Caki2 (cell line): ENCODE results near the gene SHB. TPM values are rescaled to one million over a fixed set of nuclear protein-coding genes. Genes with fewer than 3 reads are reported as not detected.
"Not testable (repeated sequence)": the region's sequence is repeated elsewhere in the genome, so short reads cannot be mapped to it uniquely, and the experiment has no call there.

Experiments
- DNase-seq: peaks from one replicate; pipeline ENCODE4 v3.0.0-alpha.2; 2015; ENCODE audit warnings: low read depth
- in situ Hi-C: cut with HindIII; loops from 2 replicates; pipeline ENCODE4 v1.10.0; 2016; ENCODE audit warnings: low sequenced_read_pairs, low pct_unique_long_range_greater_than_20kb, mixed read lengths
- total RNA-seq: library from RNA; depleted of rRNA; stranded (reverse); fragments of >200 nt; shearing (Covaris generic); gene quantifications from 2 replicates; pipeline ENCODE4 v1.2.3, GENCODE V29; 2014; ENCODE audit warnings: low replicate concordance

SHB gene
- total RNA-seq, 1 experiment from 2014 or later: 32.0 TPM

DNA sequence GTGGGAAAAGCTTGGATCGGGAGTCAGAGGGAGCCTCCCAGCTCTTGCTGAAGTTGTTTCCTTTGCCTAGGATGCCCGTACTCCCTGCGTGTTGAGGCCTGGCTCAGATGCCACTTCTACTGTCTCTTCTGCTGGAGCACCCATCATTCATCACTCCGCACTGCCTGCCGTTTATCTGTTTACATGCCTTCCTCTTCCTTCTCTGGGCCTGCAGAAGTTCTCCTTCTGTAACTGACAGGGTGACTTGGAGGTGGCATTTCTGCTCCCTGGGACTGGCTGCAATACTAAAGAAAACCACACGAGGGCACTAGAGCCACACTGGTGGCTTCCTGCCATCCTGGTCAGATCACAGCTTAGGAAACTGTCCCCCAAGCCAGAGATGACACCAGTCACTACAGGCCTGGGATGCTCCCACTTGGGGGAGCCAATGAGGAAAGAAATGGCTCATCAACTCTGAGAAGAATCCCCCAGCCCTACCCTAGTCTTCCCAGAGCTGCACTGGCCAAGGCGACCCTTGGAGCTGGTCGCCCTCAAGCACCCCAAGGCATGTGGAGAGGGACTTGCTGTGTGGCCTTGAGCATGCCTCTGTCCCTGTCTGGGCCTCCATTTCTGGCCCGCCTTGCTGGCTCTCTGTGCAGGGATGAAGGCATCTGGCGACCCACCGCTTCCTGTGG, 155.4 kb downstream of the SHB start:
- DNase-seq: peak; percentile 72
- in situ Hi-C loops: loop anchor here (25.0 kb wide), 1 partner anchor 424 kb away; no protein-coding TSS in a partner anchor

- DNase-seq: no peak
- in situ Hi-C loops: loop anchor here (25.0 kb wide), 1 partner anchor 426 kb away; no protein-coding TSS in a partner anchor
These were observed 157.8 kb downstream of the SHB start for GRCh38 chr9:37911271-37911681.

GRCh38 chr9:37910271-37910670, 158.8 kb downstream of the SHB start:
- in situ Hi-C loops: loop anchor here (25.0 kb wide), 1 partner anchor 427 kb away; no protein-coding TSS in a partner anchor
- DNase-seq: no peak

GRCh38 chr9:37909836-37910235, 159.2 kb downstream of the SHB start:
- in situ Hi-C loops: loop anchor here (25.0 kb wide), 1 partner anchor 427 kb away; no protein-coding TSS in a partner anchor
- DNase-seq: not testable (repeated sequence)

DNA sequence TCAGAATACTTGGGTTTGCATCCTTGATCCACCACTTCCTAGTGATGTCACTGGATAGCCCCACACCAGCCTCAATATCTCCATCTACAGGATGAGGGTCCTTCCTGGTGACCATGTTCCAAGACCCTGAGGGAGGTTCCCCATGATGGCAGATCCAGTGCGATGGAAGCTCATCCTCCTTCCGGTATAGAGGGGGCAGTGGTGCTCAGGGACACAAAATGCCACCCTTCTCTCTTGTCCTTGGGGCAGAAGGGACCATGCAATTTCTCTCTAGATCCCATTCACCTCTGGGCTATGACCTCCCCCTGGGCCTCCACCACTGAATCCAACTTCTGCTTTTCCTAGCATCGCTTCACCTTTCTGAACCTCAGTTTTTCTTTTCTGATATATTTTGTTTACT, 159.7 kb downstream of the SHB start:
- in situ Hi-C loops: loop anchor here (25.0 kb wide), 1 partner anchor 428 kb away; no protein-coding TSS in a partner anchor
- no peak for DNase-seq

- in situ Hi-C loops: loop anchor here (25.0 kb wide), 1 partner anchor 429 kb away; no protein-coding TSS in a partner anchor
These were observed 160.3 kb downstream of the SHB start for GRCh38 chr9:37908698-37909186.

DNA sequence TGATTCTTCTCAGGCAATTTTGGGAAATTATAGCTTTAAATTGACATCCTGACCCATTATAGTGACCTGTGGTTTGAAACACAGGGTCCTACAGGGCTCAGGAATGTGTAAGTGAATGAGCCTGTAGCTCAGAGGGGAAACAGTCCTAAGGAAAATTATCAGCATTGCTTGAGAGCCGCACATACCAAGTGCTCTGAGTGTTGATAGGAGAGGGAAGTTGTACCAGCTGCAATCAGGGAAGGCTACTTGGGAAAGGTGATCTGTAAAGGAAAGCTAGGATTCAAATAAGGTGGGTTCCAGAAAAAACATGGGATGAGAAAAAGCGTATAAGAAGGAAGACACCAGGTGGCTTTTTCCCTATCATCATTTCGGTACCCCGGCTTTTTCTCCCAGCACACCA, 160.7 kb downstream of the SHB start:
- in situ Hi-C loops: loop anchor here (25.0 kb wide), 1 partner anchor 429 kb away; no protein-coding TSS in a partner anchor
- DNase-seq: no peak

More at GRCh38 chr9:37908698-37909186, 160.3 kb downstream of the SHB start:
- DNase-seq: no peak

DNA sequence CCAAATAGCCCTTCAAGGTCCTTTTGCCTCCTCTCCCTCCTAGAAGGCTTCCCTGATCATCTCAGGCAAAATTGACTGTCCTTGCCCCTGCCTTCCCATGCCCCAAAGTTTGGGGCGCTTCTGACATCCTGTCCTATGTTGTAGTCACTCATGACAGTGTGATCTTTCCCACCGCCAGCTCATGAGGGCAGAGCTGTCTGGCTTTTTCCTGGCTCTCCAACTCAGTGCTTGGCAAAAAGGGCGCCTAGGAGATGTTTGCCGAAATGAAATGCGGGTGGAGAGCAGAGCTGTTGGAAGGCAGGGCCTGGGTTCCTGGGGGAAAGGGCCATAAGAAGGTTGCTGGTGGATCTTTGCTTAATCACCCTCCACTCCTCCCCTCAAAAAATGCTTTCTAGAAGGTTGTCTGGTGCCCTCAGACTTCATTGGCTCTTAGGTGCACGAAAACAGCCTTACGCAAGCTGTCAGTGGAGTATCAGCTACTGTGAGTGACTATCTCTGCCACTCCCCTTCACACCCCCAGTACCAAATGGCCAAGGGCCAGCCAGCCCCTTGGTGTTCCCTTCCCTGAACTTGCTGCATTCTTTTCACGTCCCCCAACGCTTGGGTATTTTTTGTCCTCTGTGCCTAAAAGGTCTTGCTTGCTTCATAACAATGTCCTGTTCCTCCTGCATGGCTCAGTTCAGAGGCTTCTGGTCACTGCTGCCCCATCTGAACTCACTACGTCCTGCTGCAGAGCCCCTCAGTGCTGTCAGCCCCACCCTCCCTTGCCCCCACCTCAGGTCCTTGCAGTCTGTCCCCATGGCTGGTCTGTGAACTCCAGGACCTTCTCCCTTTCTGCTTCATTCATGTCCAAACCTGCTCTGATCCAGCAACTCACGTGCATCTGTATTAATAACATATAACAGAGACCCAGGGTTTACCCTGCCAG, 162.5 kb downstream of the SHB start:
- no peak for DNase-seq
- in situ Hi-C loops: loop anchor here (25.0 kb wide), 1 partner anchor 431 kb away; no protein-coding TSS in a partner anchor

GRCh38 chr9:37905776-37906175, 163.3 kb downstream of the SHB start:
- DNase-seq: no peak
- in situ Hi-C loops: loop anchor here (25.0 kb wide), 1 partner anchor 432 kb away; no protein-coding TSS in a partner anchor

DNA sequence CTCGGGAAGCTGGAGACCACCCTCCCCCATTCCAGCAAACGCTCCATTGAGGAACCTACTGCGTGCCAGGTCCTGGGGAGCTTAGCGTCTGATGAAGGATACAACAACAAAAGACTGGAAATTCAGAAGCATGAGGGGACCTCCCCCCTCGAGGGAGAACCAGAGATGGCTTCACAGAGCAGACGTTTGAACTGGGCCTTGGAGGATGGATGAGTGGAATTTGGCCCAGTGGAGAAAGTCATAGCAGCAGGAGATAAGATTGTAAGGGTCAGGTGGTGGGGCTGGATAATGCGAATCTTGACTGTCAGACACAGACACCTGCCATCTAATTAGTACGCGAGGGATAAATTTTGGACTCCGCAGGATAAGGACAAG, 163.9 kb downstream of the SHB start:
- DNase-seq: no peak
- in situ Hi-C loops: loop anchor here (25.0 kb wide), 1 partner anchor 432 kb away; no protein-coding TSS in a partner anchor

DNA sequence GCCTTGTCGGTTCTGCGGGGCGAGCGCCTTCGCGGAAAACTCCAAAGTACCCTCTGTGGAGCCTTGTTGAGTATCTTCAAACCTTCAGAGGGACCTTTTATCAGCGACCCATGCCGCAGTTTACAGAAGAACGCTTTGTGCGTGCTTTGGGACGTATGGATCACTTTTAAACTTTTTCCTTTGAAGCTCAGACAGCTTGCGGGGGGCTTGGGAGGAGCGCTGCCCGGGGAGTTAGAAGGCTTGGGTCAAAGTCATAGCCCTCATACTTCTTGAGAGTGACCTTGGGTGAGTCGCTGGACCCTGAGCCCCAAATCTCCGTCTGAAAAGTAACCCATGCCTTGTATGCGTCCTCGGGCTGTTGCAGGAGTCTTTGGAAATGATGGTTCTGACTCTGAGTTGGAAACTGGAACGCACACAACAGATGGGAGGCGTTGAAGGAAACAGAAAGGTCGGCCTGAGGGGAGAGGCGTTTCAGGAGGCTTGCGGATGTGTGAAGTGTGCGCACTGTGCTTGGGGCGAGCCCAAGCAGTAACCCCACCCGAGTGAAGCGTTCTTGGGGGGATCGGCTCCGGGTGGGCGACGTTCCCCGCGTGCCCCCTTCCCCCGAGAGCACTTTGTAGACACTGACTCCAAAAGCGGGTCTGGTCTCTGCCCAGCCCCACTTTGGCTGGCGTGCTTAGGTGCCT, 164.4 kb downstream of the SHB start:
- no peak for DNase-seq
- in situ Hi-C loops: loop anchor here (25.0 kb wide), 1 partner anchor 433 kb away; no protein-coding TSS in a partner anchor

- DNase-seq: peak; percentile 90
- in situ Hi-C loops: loop anchor here (25.0 kb wide), 1 partner anchor 433 kb away; no protein-coding TSS in a partner anchor
These were observed 165.2 kb downstream of the SHB start, which contains the start of gene SLC25A51 for GRCh38 chr9:37903647-37904444. SLC25A51 (minus strand) TSS chr9:37904127; CDS start chr9:37888550, 15,577 bp downstream.

DNA sequence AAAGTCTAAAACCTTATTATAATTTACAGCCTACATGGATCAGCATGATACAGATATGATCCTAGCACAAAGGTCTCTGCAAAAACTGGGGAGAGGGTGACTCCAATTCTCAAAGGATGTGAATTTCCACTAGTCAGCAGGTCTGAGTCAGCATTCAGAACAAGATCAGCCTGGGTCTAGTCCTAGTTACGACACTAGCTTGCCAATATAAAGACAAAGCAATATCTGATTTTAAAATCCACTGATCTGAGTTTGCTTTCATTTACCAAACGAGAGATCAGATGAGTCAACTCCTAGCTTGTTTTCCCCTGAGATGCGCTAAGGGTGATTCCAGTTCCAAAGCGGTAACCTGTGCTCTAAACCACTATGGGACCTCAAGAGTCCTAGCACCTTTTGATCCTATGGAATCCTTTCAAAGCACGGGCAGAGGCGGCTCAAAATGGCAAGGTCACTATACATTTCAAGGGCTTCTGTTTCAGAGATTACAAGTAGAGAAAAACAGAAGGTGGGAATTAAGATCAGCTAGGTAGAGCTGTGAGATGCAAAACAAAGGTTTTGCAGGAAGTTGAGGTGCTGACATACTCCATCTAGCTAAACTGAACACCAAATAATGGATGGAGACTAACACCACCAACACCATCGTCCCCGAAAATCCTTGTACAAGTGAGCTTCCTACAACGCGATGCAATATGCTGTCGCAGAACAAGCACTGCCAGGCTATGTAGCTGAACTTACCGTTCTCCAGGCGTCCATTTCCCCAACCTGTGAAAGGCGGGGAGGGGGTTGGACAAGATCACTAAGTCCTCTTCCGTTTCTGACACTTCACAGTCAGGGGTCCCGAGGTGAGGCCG, 166.0 kb downstream of the SHB start:
- in situ Hi-C loops: loop anchor here (25.0 kb wide), 1 partner anchor 434 kb away; no protein-coding TSS in a partner anchor
- no peak for DNase-seq

DNA sequence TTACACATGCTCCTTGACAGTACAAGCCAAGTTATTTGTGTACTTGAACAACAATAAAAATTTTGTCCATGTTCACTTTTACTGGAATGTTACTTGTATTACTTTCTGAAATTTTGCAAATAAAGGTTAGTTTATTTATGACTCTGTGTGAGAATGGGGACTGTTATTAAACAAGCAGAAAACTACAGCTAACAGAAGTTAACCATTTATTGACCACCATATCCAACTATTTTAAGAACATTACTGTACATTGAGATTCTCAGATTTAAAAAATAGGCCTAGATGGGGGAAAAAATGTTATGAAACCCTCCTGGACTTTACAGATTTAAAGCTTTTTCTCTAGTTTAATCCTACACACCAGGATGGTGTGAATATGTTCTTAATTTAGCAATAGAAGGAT, 166.9 kb downstream of the SHB start:
- no peak for DNase-seq
- in situ Hi-C loops: loop anchor here (25.0 kb wide), 1 partner anchor 435 kb away; no protein-coding TSS in a partner anchor

- no peak for DNase-seq
- in situ Hi-C loops: no loop called here
These were observed 170.0 kb downstream of the SHB start for GRCh38 chr9:37899041-37899440.

- DNase-seq: no peak
These were observed 171.4 kb downstream of the SHB start for GRCh38 chr9:37897665-37898064.

More at GRCh38 chr9:37897665-37898064, 171.4 kb downstream of the SHB start:
- in situ Hi-C loops: no loop called here
